ENCODE measurements around the gene ADD3.

Gene ADD3

GRCh38 chr10:110006358-110007160 is 1.2 kb upstream of the ADD3 start:
- DNase-seq, result no peak

DNA sequence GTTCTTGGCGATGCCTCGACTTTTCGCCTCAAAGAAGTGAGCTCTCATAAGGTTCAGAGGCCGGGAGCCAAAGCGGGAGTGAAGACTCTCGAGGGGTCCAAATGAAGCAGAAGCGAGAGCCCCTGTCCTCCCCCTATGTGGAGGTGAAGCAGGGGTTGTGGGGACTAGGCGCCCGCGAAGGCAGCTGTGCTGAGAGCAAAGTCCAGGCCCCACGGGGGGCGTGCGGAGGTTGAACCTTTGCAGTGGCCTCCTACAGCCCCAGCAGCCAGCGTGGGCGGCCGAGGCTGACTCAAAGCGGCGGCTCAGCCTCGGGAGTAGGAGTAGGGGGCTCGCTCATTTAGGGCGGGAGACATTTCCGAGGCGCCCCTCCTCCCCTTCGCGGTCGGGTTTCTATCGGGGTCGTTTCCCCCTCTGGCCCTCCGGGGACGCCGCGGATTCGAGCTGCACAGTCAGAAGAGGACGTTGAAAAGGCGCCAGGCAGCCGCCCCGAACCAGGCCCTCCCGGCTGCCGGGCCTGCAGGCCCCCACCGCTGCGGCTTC is 553 bp upstream of the ADD3 start:
- peak; percentile 57 to 65 for DNase-seq

DNA sequence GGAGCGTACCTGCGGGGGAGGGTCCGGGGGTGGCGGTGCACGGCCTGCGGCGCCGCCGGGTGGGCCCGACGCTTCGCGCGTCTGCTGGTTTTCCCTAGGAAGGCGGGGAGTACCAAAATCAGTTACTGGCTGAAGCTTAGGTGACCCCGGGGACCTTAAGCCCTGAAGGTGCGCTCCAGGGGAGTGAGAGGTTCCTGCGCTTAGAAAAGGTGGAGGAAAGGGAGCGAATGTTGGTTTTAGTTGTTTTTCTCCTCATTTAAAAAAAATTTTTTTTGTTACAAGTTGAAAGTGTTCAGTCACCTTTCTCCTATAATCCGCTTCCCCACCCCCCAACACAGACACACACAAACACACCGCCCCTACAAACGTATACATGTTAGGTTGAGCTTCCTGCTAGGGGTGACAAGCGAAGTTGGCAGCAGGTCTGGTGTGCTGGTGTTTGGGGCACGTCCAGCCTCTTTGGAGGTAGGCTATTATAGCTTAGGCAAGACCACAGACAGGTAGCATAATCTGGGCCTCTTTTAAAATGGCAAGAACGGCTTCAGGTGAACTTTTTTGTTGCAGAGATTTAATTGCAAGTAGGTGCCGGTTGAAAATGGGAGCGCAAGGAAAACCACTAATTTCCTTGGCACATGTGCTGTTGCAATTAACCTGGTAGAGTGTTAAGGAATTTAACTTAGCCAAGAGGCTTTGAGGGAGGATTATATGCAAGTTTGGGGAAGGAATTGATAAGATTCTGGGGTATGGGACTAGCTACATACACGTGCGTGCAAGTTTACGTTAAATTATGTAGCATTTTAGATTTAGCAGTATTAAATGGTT is 945 bp downstream of the ADD3 start:
- DNase-seq, result peak; percentile 41 to 54

DNA sequence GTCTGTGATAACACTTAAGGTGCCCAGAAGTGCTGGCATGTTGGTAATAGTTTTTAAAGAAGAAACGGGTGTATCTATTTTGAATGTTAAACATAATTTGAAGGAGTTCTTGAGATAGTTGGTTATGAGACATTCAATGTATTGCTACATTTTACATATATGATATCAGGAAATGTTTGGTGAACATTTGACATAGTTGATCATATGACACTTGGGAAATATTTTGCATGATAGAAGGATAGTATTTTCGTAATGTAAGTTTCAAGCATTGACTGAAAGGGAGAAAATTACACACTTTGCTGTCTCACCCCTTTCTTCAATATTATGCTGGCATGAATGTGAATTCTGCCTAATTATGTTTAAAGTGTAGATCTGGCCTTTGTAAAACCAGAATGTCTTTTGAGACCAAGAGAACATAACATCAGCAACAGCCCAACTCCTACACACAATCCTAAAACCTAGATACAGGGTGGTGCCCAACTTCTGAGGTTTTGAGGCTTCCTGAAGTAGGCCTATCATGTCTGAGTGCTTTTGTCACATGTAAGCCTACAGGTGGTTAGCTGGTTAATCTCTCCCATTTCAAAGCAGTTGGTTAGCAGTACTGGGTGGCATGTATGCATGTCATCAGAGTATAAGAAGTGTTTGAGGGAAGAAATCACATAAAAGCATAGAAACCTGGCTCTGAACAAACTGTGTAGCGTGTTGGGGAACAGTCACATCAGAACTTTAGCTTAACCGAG is 2.1 kb downstream of the ADD3 start:
- DNase-seq, result peak in 1 of 2 experiments; percentile 37

GRCh38 chr10:110010486-110011378 is 2.9 kb downstream of the ADD3 start:
- no peak for DNase-seq

- no peak for DNase-seq
Measured at GRCh38 chr10:110011681-110012080, 3.9 kb downstream of the ADD3 start.

DNA sequence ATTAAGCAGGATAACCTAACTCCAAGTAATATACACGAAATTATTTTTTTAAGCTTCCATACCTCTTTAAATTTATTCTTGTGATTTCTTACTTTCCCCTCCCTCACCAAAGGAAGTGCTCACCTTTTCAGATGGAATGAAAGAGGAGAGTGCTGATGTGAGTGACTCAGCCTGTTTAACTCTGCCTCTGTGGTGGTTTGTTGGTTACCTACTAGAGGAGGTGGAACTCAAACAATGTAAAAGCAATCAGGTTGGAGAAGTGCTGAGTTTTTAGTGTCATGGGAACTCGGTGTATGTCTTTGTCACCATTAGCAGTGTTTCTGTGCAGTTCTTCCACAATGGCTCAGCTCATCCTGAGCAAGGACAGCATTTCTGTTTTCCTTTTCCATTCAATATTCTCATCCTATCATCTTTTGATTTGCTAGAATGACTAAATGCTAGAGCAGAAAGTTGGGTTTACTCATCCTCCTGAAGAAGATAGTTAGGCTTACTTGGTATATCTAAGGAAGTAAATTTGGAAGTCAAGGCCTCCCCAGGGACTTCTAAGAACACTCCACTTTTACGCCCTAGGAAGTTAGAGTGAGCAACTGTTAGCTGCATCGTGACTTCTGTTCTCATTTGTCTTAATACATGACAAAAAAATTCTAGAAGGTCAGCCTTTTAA is 6.0 kb downstream of the ADD3 start:
- DNase-seq, result no peak

DNA sequence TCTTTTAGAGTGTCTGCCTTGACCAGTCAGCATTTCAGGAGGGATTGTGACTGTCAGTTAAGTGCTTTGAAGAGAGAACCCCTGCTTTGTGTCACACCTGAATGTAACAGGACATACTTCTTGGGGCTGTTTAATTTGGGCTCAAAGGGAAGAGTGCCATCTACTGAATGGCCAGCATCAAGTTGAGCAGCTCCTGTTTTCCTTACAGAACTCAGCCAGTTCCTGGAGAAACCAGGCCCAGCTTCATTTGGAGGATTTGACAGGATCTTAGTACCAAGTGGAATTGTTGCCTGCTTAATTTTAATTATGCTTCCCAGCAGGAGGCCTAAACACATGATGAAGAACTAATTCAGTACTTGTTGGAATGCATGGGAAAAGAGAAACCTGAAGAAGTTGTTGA is 8.3 kb downstream of the ADD3 start:
- no peak for DNase-seq

- no peak for DNase-seq
Measured at GRCh38 chr10:110017052-110017451, 9.3 kb downstream of the ADD3 start.

GRCh38 chr10:110017907-110018306 is 10.1 kb downstream of the ADD3 start:
- no peak for DNase-seq

GRCh38 chr10:110020265-110020664 is 12.5 kb downstream of the ADD3 start:
- no peak for DNase-seq

DNA sequence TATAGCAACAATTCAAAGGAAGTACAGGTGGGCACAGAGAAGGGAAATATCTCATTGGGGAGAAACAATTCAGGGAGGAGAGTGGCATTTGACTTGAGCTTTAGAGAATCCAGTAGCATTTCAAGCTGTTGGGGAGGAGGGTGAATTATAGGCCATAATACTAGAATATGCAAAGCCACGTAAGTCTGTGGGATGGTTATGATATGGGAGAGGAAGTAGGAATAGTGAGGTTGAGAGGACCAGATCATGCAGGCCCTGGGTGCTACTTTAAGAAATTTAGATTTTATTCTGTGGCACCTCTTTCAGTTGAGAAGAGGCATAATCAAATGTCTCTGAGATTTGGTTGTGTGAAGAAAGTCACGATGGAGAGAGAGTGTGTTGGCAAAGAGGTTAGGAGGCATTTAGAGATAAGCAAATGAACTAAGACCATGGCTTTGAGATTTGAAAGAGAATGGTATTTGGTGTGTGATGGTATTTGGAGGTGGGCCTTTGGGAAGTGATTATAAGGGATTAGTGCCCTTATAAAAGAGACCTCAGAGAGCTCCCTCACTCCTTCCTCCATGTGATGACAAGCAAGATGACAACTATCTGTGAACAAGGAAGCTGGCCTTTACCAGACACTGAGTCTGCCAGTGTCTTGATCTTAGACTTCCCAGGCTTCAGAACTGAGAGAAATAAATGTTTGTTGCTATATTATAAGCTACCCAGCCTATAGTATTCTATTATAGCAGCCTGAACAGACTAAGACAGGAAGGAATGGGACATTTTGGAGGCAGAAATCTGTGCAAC is 15.1 kb downstream of the ADD3 start:
- DNase-seq, result no peak

DNA sequence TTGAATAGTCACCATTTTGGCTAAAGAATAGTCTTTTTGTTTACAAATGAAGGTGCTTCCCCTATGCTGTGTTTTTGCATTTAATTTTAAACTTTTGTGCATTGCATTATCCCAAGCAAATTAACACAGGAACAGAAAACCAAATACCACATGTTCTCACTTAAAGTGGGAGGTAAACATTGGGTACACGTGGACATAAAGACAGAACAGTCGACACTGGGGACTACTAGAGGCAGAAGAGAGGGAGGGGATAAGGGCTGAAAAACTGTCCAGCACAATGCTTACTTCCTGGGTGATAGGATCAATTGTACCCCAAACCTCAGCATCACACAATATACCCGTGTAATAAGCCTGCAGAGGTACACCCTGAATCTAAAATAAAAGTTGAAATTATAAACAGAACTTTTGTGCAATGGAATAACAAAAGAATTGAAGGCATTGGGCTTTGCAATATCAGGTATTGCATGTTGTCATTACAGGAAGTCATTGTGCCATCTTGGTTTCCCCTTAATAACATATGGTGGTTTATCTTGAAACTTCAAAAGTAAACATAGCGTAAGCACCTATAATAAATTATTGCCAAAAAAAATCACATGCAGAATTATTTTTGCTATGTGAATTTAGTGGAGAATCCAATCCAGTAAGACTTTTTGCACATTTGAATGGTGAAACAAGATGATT is 16.1 kb downstream of the ADD3 start:
- no peak for DNase-seq

DNA sequence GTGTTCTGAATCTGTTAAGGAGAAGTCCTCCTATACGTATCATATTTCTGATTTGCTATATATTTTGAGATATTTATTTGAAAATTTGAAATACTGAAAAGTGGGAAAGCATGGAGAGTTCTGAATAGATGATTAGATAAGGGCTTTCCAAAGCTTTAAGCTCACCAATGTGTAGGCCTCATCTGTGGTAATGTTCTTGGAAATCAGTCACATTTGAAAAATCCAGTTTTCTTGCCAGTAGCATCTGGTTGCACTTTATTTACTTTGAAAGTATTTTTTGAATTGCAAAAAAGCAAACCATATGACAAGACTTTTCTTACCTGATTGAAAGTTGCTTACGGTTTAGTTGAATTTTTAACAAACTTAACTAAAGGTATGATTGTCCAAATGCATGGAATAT is 21.7 kb downstream of the ADD3 start:
- DNase-seq, result no peak

DNA sequence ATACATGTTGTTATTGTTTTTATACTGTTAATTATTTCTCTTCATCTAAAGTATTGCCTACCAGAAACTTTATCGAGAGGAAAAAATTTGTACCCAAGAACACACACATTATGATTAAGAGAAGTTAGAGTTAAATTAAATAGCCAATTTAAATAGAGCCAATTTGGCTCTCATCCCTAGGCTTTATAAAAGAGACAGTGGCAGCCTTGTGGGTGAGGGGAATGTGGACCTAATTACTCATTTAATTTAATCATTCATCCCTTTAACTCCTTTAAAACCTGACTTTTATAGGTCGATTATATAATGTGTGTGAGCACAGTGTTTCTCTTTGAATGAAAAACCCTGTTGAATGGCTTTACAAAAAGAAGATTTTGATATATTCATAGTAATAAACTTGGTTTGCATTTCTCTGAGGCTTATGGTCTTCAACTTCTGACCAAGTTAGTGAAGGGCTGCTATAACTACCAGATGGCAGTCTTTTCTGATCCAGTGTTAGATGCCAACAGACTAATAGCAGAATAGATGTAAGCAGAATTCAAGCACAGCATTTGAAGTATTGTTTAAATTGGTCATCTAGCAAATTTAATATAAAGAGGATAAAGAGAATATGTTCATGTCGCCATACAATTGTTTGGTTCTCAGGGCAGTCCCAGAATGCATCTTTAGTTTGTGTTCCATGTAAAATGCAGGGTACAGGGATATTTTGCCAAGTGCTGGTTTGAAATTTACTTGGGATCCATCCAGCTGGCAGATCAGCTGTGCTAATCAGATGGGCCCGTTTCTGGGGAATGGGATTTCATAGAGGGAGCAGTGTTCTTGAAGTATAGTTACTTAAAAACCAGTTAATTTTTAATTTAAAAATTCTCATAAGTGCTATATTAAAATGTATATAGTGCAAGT is 25.3 kb downstream of the ADD3 start:
- no peak for DNase-seq

- no peak for DNase-seq
Measured at GRCh38 chr10:110033701-110034235, 26.0 kb downstream of the ADD3 start.

DNA sequence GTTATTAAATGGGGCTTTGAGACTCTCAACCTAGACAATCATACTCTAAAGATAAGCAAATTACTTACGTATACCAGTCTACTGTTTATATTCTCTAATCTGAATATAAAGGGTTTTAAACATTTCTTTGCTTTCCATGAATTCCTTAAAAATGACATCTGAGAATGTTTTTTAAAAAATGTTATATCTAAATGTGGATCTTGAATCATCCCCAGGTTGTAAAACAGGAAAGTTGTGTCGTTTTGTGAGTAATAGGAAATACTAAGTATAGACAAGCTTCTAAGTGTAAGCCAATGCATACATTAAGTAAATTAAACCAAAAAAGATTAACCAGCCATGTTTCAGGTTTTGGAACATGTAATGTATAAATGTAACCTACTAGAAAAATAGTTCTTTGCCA is 26.8 kb downstream of the ADD3 start:
- no peak for DNase-seq

DNA sequence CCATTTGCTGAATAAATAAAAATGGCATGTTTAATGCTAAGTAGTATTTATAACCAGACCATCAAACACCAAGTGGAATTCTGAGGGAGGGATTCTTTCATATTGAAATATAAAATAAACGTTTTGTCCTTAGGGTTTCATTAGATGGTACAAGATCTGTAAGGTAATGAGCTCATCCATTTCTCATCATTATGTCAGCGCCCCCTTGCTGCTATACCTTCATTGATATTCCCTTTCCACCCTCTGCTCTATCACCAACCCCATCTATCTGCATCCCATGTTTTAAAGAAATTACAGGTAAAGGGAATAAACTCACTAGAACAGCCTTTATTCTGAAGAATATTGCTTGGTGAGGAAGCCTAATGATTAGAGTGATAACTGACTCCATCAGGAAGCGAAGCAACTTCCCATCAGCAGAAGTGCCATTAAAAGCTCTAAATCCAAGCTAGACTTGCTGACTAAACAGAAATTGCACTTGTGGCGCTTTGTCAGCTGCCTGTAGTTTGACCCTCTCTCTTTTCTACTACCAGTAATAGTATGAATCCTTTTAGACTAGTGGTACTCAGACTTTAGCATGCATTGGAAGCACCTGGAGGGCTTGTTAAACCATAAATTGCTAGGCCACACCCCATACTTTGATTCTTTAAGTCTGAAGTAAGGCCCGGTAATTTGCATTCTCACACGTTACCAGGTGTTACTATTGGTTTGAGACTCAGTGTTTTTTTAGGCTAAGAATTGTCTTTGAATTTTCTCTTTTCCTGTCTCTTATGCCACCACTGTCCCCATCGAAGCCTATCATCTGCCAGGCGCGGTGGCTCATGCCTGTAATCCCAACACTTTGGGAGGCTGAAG is 27.5 kb downstream of the ADD3 start:
- DNase-seq, result no peak

Measured in activated CD4-positive, alpha-beta T cell treated with anti-CD3 and anti-CD28 coated beads, Interleukin-2, amount 50 U/mL, for 48 hours (primary cell).